ENCODE data around the gene CLSTN2. TPM values are rescaled to one million over a fixed set of nuclear protein-coding genes. Genes with fewer than 3 reads are reported as not detected.

The CLSTN2 gene
- total RNA-seq, 1 experiment from 2014 or later: 0.68 TPM

DNA sequence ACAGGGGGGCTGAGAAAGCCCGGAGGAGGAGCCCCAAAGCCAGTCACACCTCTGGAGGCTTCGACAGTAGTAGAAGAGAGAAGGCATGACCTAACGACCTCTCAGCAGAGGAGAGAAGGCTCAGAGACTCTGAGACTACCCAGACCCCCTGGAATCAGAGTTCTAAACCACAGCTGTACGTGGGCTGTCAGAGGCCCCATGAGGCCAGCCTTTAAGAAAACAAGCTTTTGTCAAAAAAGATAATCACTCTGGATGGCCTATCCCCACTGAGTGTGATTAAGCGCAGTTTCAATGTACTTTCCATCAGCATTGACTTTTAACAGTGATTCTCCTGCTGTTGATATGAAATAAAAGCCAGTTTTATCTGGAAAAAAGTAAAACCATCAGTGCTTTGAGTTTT lies 330.3 kb downstream of the CLSTN2 start:
- whole genome bisulfite sequencing (ENCODE audit: extremely low coverage, insufficient read length, low lambda C conversion rate): no CpG with 5 or more reads among the region's 5 CpGs
- H3K9me3 Mint-ChIP-seq: no peaks in the 10 kb centered on the region
- Histone ChIP-seq H2BK20ac (ENCODE audit: low read depth, low read length, poor library complexity, severe bottlenecking) (no peak overlapping the region), H3K9me3 (ENCODE audit: control insufficient read depth, low read depth, low read length) (no peaks in the 10 kb centered on the region), H3K23ac (ENCODE audit: insufficient read length, low read depth, low read length) (no peak overlapping the region), H4K91ac (ENCODE audit: insufficient read length, low read depth, low read length) (no peak overlapping the region), H2BK120ac (ENCODE audit: low read depth, low read length, poor library complexity, severe bottlenecking) (no peak overlapping the region), H4K5ac (ENCODE audit: insufficient read length, low read depth, low read length) (no peak overlapping the region), H3T11ph (ENCODE audit: low read length) (no peak overlapping the region), H3K4ac (ENCODE audit: low read depth, low read length) (no peak overlapping the region), H3K79me1 (ENCODE audit: insufficient read depth, low read depth, low read length, poor library complexity, severe bottlenecking) (no peaks in the 10 kb centered on the region), H2BK12ac (ENCODE audit: insufficient read length, low read depth, low read length) (no peak overlapping the region), H4K8ac (replicated peaks; ENCODE audit: insufficient read length, low read depth, low read length) (no peak overlapping the region), H4K20me1 (ENCODE audit: control insufficient read depth, insufficient read depth, insufficient read length) (no peaks in the 10 kb centered on the region), H3K4me1 (ENCODE audit: insufficient read depth, low read length) (peaks cover 3% of the 10 kb centered on the region; the same call in 1 of the 2 replicates), H3K18ac (ENCODE audit: insufficient read length, low read depth, low read length) (no peak overlapping the region), H3K9ac (ENCODE audit: extremely low read depth, insufficient read length, low read length) (no peak overlapping the region), H3K23me2 (ENCODE audit: insufficient read length, low read depth, low read length, poor library complexity, severe bottlenecking) (no peaks in the 10 kb centered on the region), H2BK15ac (ENCODE audit: low read depth, low read length) (no peak overlapping the region), H3K27me3 (ENCODE audit: insufficient read depth, low read length) (no peaks in the 10 kb centered on the region), H3K56ac (ENCODE audit: insufficient read length, low read depth, low read length) (no peak overlapping the region), H3K14ac (ENCODE audit: insufficient read depth, low read length) (no peak overlapping the region), H2AK5ac (ENCODE audit: insufficient read length, low read length) (no peak overlapping the region), H3K4me2 (ENCODE audit: insufficient read depth, insufficient read length, low read length) (no peak overlapping the region), H3K27ac (ENCODE audit: insufficient read length, low read depth, low read length) (no peak overlapping the region), H2BK5ac (ENCODE audit: insufficient read length, low read length) (no peak overlapping the region), H2AFZ (ENCODE audit: low read length) (no peak overlapping the region), H3K79me2 (ENCODE audit: insufficient read depth, low read length) (0 out of 2 replicates have a peak, but pooled peaks cover 1% of the 10 kb centered on the region)
- no peaks in the 10 kb centered on the region for H3K36me3 Mint-ChIP-seq (ENCODE audit: insufficient read depth in 1 of 3, low read depth in 3 of 3)
- TF ChIP-seq, protein P1, sequence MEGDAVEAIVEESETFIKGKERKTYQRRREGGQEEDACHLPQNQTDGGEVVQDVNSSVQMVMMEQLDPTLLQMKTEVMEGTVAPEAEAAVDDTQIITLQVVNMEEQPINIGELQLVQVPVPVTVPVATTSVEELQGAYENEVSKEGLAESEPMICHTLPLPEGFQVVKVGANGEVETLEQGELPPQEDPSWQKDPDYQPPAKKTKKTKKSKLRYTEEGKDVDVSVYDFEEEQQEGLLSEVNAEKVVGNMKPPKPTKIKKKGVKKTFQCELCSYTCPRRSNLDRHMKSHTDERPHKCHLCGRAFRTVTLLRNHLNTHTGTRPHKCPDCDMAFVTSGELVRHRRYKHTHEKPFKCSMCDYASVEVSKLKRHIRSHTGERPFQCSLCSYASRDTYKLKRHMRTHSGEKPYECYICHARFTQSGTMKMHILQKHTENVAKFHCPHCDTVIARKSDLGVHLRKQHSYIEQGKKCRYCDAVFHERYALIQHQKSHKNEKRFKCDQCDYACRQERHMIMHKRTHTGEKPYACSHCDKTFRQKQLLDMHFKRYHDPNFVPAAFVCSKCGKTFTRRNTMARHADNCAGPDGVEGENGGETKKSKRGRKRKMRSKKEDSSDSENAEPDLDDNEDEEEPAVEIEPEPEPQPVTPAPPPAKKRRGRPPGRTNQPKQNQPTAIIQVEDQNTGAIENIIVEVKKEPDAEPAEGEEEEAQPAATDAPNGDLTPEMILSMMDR (conservative IDR thresholded peaks at IDR 0.05): no peak
- no peak overlapping the region for H3K4me3 Mint-ChIP-seq
- H3K4me1 Mint-ChIP-seq: peaks cover 16 to 17% of the 10 kb centered on the region in 2 experiments
- no peak overlapping the region for H3K27ac Mint-ChIP-seq
- DNase-seq: no peak
- peaks cover 5% of the 10 kb centered on the region for H3K27me3 Mint-ChIP-seq (ENCODE audit: low read depth)

Measured in H9 (cell line).